ENCODE results near the gene CPN2.

The CPN2 gene

GRCh38 chr3:194379651-194380050 is 28.5 kb upstream of the CPN2 start:
- DNase-seq: no peak

- DNase-seq: no peak
These were observed 28.1 kb upstream of the CPN2 start for GRCh38 chr3:194379231-194379630.

- DNase-seq: no peak
These were observed 26.6 kb upstream of the CPN2 start for GRCh38 chr3:194377708-194378107.

GRCh38 chr3:194376241-194376560 is 25.1 kb upstream of the CPN2 start:
- no peak for DNase-seq

- DNase-seq: no peak
These were observed 24.5 kb upstream of the CPN2 start for GRCh38 chr3:194375473-194376240.

GRCh38 chr3:194374935-194375334 is 23.8 kb upstream of the CPN2 start:
- DNase-seq: no peak

DNA sequence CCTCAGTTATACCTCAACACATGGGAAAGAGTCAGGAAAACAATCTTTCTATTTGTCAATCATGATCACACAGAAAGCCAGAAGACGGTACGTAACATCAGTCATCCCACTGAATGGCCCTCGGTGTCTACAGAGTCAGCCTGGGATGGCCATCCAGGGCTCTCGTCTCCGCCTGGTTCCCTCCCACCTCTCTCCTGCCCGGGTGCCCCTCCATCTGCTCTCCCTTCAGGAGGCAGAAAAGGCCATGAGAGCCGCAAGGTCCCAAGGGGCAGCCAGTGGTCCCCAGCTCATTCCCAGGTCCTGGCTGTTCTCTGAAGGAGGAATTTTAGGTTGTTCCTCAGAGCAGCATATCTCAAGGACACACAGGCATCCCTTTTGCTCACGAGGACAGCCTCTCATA is 22.8 kb upstream of the CPN2 start:
- no peak for DNase-seq

GRCh38 chr3:194373028-194373427 is 21.9 kb upstream of the CPN2 start:
- DNase-seq: no peak

GRCh38 chr3:194370753-194371152 is 19.6 kb upstream of the CPN2 start:
- no peak for DNase-seq

GRCh38 chr3:194369522-194370279 is 18.6 kb upstream of the CPN2 start, which contains the start of gene LRRC15:
LRRC15 (minus strand) TSS chr3:194369743; CDS start chr3:194361043, 8,700 bp downstream.
- DNase-seq: no peak

GRCh38 chr3:194368918-194369317 is 17.8 kb upstream of the CPN2 start:
- DNase-seq: no peak

- no peak for DNase-seq
These were observed 17.1 kb upstream of the CPN2 start for GRCh38 chr3:194367992-194368841.

GRCh38 chr3:194365978-194366490 is 14.9 kb upstream of the CPN2 start:
- no peak for DNase-seq

DNA sequence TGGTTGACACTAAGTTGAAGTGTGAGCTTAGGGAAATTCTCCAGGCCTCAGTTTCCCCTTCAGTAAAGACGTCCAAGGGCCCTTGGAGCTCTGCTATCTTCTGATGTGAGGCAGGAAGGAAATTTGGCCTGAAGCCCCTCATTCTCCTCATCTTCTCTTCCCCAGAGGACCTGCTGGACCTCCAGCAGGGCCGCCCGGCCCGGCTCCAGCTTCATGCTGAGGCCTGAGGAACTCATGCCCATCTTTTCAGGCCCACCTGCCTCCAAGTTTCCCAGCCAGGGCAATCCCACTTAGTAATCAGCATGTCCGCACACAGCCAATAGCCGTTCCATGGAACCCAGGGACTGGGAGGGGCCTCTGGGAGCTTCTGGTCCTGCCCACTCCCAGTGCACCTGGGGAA is 14.4 kb upstream of the CPN2 start:
- no peak for DNase-seq

DNA sequence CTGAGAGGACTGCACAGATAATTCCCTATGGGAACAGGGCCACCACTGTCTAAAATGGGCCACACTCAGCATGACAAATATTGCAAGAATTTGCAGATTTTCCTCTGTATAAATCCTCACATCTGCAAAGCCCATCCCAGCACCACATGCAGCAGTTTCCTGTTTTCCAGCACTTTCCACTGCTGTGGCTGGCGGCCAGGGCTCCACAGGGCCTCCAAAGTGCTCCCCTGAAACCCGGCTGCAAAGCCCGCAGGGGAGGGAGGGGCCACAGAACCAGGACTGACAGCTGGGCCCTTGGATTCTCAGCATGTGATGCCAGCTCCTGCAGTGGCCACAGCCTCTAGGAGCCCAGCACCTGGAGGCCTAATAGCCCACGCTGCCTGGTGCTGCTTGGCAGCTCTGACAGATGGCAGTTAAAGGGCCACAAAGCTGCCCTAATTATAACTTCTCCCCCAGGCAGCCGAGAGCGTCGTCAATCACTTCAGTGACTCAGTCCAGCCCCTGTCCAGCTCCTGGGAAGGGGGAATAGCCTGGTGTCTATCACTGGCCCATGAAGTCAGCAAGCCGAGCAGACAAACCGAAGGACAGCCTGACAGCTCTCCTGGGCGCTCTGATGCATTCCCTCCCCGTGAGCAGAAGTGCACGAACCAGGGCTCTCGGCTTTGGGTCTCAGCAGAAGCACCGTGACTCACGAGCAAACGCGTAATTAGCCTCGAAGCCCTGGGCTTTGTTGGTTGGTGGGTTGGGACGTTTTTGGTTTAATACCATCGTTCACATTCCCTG is 13.7 kb upstream of the CPN2 start:
- DNase-seq: no peak

GRCh38 chr3:194364314-194364651 is 13.2 kb upstream of the CPN2 start:
- no peak for DNase-seq

DNA sequence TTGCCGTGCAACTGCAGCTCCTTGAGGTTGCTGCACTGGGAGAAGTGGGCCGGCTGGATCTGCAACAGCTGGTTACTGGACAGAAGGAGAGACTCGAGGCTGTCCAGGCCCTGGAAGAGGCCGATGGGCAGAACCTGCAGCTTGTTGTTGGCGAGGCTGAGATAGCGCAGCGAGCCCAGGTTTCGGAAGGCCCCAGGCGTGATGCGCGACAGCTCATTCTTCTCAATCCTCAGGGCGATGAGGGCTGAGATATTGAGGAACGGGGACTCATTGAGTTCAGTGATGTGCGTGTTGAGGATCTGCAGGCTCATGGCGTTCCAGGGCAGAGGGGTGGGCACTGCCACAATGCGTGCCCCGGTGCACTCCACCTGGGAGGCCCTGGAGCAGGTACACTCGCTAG is 9.4 kb upstream of the CPN2 start:
- DNase-seq: no peak

- DNase-seq: no peak
These were observed 6.6 kb upstream of the CPN2 start for GRCh38 chr3:194357681-194358080.

DNA sequence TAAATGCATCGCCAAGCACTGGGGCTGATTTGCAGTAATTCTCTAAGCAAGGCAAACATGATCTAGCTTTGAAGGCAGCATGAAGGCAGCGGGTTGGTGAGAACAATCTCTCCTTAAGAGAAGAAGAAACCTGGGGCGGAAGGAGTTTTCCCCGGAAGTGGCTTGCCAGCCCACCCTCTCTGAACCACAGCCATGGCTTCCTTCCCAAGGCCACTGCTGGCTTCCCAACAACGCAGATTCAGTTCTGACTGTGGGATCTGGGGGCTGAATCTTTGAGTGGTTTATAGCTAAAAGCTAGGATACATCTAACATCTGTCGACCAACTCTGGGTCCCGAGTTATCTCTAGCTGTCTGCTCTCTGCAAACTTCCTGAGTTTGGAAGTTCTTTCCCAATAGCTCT is 4.3 kb upstream of the CPN2 start:
- DNase-seq: no peak

DNA sequence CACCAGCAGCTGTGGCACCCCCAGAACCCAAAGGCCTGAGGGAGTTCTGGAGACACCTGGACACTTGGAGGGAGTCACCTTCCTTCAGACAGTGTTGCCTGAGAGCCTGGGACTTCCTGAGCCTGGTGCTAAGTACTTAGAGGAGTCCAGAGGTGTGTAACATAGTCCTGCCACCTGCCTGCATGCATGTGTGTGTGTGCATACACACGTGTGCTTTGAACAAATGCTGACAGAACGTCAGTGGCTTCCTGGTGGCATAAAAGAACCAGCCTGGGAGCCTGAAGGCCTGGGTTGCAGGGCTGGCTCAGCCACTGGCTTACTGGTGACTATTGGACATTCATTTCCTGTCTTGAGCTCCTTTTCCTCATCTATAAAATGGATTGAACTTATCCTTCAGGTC is 3.2 kb upstream of the CPN2 start:
- no peak for DNase-seq

DNA sequence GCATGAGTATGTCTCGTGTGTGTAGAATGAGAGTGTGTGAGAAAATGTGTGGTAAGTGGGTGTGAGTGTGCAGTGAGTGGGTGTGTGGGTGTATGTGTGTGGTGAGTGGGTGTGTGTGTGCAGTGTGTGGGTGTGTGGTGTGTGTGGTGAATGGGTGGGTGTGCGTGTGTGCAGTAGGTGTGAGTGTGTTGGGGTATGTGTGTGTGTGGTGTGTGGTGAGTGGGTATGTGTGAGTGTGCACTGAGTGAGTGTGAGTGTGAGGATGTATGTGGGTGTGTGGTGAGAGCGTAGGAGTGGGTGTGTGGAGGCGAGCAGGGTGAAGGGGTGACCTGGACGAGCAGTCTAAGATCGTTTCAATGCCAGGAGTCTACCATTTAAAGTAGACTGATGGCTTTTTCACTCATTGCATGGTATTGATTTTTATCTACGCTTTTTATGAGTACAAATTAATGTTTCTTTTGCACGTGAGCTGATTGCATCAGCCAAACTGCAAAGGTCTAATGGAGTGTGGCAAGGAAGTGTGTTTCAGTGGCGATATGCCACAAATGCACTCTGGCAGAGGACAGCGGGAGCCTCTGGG is 1.6 kb upstream of the CPN2 start:
- no peak for DNase-seq

- DNase-seq: no peak
These were observed 916 bp upstream of the CPN2 start for GRCh38 chr3:194351952-194352536.
